OCI-M2 (cell line): Measurements from ENCODE around the gene PDE1C.

ENCODE experiments used
- DNase-seq: peaks from one replicate; lab custom pipeline; 2025; ENCODE audit not compliant: unreplicated experiment; lab: John Stamatoyannopoulos, UW

Gene PDE1C

DNA sequence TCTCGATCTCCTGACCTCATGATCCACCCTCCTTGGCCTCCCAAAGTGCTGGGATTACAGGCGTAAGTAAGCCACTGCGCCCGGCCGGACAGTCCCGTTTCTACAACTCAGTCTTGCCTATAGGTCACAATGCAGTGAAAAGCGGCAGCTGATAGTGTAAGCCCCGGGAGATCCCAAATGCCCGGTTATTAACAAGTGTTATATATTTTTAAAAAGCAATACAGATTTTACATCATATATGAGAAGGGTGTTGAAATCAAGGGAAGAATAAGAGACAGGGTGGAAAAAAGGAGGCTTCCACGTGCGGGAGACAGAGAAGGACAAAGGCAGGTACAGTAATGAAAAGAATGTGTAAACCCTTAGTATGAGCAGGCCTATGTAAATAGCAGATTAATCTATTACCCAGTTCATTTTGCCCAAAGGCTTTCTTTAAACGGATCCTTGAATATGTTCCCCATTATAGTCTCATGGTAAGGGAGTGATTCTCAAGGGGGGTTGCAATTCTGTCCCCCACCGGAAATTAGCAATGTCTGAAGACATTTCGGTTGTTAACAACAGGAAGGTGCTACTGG, 170.8 kb downstream of the PDE1C start:
- DNase-seq, result no peak

DNA sequence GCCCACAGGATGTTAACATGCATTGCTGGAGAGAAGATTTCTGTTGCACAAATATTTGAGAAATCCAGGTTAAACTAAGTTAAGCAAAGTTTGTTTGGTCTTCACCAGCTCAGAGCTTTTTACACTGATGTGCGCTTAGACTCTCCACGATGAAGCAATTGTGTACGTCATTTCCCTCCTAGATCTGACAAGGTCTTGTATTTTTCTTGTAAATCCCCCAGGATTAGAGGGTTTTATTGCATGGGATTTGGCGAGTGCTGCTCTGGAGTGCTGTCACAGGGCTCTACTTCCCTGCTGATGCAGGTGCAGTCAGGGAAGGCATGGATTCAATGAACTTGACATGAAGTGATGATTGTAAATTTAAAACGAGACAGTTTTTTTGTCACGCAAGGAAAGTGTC, 173.3 kb downstream of the PDE1C start:
- DNase-seq, result no peak

DNA sequence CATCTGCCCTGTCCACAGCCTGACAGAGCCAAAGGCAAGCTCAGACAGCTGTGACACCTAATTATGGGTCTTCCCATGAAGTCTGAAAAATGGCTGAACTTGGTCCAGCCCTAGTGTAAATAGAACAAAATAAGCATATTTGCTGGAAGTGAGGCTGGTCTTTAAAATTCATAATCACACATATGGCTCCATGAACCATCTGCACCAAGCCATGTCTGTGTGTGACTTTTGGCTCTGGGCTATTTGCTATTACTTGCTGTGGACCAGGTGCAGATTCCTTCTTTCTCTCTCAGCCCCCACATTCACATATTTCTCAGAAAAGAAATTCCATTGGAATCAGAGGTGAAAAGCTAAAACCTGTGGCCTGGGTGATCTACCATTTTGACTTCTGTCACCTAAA, 175.9 kb downstream of the PDE1C start:
- DNase-seq, result no peak

GRCh38 chr7:31893365-31893764, 176.8 kb downstream of the PDE1C start:
- no peak for DNase-seq

- DNase-seq, result no peak
Measured at GRCh38 chr7:31892099-31892829, 177.9 kb downstream of the PDE1C start.

GRCh38 chr7:31890766-31891165, 179.4 kb downstream of the PDE1C start:
- no peak for DNase-seq

GRCh38 chr7:31890198-31890597, 180.0 kb downstream of the PDE1C start:
- DNase-seq, result no peak

- DNase-seq, result no peak
Measured at GRCh38 chr7:31887006-31887405, 183.2 kb downstream of the PDE1C start.

GRCh38 chr7:31885171-31885570, 185.0 kb downstream of the PDE1C start:
- no peak for DNase-seq

DNA sequence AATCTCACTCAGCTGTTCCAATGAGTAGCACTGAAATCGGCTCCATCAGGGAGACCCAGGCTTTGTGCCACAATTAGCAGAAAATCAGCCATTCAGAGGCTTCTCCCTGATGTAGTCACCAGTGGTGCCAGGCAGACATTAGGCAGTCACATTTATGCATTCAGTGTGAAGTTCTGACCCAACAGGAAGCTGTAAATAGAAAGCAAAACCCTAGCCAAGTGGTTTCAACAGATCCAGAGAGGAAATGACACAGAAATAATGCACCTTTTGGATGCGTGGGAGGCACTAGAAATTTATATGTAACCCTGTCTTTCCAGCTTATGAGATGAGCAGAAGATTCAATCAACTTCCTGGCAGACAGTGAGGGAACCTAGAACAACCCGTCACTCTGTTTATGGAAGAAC, 186.4 kb downstream of the PDE1C start:
- no peak for DNase-seq

DNA sequence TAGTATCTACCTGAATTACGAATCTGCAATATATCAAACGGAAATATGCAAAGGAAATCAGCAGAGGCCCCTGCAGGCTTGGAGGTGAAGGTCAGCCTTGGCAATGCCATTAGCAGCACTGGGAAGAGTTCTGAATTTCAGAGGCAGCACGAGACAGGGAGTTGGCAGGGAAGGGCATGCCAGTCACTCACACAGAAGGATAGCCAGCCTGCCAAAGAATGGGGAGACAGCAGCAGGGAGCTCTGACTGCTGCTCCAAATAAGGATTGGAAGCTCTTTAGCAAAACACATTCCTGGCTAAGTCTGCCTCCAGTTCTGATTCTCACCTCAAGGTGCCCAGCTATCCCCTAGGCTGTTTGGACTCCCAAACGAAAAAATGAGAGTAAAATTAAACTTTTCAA, 188.0 kb downstream of the PDE1C start:
- no peak for DNase-seq

- no peak for DNase-seq
Measured at GRCh38 chr7:31878875-31879274, 191.3 kb downstream of the PDE1C start.

GRCh38 chr7:31875424-31875823, 194.8 kb downstream of the PDE1C start:
- DNase-seq, result no peak

DNA sequence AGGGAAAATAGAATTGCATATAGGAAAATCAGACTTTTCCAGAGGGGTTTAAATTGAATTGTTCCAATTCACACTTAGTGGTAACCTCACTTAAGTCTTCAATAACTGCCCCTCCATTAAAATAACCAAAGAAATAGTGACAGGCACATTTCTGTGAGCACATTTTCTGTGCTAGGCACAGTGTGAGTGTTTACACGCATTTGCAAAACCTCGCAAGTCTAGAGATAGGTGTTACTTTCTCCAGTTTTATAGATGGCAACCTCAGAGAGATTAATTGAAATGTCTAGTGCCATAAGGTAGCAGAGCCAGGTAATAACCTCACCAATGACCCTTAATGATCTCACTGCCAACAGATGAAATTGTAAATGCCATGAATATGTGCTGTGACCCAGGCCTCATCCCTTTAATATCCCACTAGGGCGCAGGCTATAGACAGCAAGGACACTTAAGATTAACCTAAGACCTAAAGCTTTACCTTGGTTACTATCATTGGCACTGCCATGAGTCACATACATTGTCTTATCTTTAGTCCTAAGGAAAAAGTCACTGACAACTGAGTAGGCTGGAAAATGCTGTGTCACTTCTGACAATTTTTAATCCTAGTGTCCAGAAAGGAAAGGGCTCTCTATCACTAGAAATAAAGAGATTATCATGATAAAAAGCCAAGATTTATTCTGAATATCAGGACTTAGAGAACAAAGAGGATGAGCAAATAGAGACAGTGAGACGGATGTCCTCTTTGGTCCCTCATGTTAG, 195.4 kb downstream of the PDE1C start:
- no peak for DNase-seq

GRCh38 chr7:31873816-31874597, 196.2 kb downstream of the PDE1C start:
- DNase-seq, result no peak

DNA sequence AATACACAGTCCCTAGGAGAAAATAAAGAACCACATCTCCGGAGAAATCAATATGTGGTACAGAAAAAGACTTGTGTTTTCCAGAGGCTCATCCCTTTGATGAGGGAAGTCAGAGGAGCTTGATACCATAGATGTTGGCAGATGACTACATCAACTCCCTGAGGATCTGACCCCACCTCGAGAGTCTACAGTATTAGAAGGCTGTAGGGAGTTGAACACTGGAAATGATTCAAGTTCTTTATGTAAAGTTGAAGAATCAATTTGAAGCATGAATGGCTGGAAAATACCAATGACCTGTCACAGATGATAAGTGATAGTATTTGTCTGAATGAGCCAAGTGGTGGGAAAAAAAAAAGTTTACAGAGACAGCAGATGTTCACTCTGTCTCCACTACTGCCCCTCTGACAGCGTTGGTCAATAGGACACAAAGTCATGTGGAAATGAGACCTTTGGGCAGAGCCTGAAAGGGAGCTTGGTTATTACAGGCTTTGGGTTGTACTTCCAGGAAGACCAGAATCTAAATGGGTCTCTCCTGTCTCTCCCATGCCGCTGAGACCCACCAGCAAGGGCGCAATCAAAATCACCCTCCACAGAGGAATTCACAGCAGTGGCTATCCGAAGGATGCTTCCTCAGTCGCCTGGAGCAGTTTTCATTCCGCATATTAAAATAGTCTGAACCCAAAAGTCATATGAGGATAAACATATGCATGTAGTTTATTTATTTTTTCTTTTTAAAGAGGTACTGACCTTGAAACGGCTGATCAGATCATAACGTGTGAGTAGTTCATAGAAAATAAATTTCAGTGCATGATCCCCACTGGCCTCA, 197.4 kb downstream of the PDE1C start:
- DNase-seq, result no peak

DNA sequence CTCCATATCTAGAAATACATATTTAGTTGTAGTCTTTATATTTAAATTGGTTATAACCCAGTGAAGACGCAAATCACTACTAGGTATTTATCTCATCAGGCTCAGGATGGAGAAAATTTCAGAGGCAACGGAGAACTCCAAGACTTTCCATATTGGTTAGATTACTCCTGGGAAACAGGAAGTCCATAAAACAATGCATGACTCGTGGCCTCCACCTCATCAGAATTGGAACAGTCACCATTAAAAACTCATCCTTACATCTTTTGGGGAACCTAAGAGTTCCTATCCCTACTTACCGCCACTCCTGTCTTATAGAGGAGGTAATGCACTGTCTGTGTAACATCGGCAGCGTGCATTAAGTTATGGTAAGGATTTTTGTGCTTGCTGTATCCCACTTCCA, 205.6 kb downstream of the PDE1C start:
- DNase-seq, result no peak

- DNase-seq, result no peak
Measured at GRCh38 chr7:31860925-31861324, 209.3 kb downstream of the PDE1C start.

GRCh38 chr7:31858055-31858454, 212.2 kb downstream of the PDE1C start:
- no peak for DNase-seq

GRCh38 chr7:31857172-31857571, 213.0 kb downstream of the PDE1C start:
- no peak for DNase-seq

- no peak for DNase-seq
Measured at GRCh38 chr7:31856337-31856736, 213.9 kb downstream of the PDE1C start.
